Lower leg skin (tissue), 3 donors: ENCODE measurements around the gene ZNF22.

ENCODE experiments used
- POLR2A ChIP-seq, 2 donors: fragments of 450-650 bp; IDR thresholded peaks; one replicate each; pipeline ENCODE4 v1.6.1; 2016 to 2017; ENCODE audit warnings: antibody characterized with exemption in 2 of 2, mild to moderate bottlenecking in 1 of 2, moderate library complexity in 1 of 2
- TF ChIP-seq, protein P1 (sequence below), 3 donors: fragments of 450-650 bp; IDR thresholded peaks; one replicate each; pipeline ENCODE4 v1.5.1; 2016; ENCODE audit warnings: antibody characterized with exemption in 3 of 3, mild to moderate bottlenecking in 3 of 3, moderate library complexity in 2 of 3

- no peak for TF ChIP-seq POLR2A (IDR thresholded peaks at IDR 0.05)
- TF ChIP-seq, protein P1, sequence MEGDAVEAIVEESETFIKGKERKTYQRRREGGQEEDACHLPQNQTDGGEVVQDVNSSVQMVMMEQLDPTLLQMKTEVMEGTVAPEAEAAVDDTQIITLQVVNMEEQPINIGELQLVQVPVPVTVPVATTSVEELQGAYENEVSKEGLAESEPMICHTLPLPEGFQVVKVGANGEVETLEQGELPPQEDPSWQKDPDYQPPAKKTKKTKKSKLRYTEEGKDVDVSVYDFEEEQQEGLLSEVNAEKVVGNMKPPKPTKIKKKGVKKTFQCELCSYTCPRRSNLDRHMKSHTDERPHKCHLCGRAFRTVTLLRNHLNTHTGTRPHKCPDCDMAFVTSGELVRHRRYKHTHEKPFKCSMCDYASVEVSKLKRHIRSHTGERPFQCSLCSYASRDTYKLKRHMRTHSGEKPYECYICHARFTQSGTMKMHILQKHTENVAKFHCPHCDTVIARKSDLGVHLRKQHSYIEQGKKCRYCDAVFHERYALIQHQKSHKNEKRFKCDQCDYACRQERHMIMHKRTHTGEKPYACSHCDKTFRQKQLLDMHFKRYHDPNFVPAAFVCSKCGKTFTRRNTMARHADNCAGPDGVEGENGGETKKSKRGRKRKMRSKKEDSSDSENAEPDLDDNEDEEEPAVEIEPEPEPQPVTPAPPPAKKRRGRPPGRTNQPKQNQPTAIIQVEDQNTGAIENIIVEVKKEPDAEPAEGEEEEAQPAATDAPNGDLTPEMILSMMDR (IDR thresholded peaks at IDR 0.05): no peak
Measured at GRCh38 chr10:45003432-45004000, 2.8 kb downstream of the ZNF22 start.
